Suprapubic skin (tissue), 4 donors: Measurements from ENCODE around the gene CCDC126. TPM values are rescaled to one million over a fixed set of nuclear protein-coding genes. Genes with fewer than 3 reads are reported as not detected.

ENCODE experiments used
- DNase-seq, 2 donors: peaks; one replicate each; pipeline ENCODE4 v3.0.0-alpha.2; 2019; ENCODE audit warnings: low spot score in 2 of 2
- H3K27ac ChIP-seq: fragments of 200-600 bp; sonication (generic); one replicate; pipeline ENCODE4 v1.5.1; 2019
- H3K27me3 ChIP-seq: fragments of 200-600 bp; sonication (generic); one replicate; pipeline ENCODE4 v1.5.1; 2019
- H3K36me3 ChIP-seq: fragments of 200-600 bp; sonication (generic); one replicate; pipeline ENCODE4 v1.5.1; 2019
- H3K4me1 ChIP-seq: fragments of 200-600 bp; sonication (generic); one replicate; pipeline ENCODE4 v1.5.1; 2019
- H3K4me3 ChIP-seq: fragments of 200-600 bp; sonication (generic); one replicate; pipeline ENCODE4 v1.5.1; 2019; ENCODE audit warnings: mild to moderate bottlenecking
- H3K9me3 ChIP-seq: fragments of 200-600 bp; sonication (generic); one replicate; pipeline ENCODE4 v1.5.1; 2019
- EP300 ChIP-seq: sonication (generic); formaldehyde crosslinking; IDR thresholded peaks from one replicate; pipeline ENCODE4 v1.6.1; 2017; ENCODE audit warnings: antibody characterized with exemption
- POLR2A ChIP-seq, 2 donors: fragments of 450-650 bp; IDR thresholded peaks; one replicate each; pipeline ENCODE4 v1.6.1; 2017; ENCODE audit warnings: antibody characterized with exemption in 2 of 2, mild to moderate bottlenecking in 2 of 2, moderate library complexity in 2 of 2
- POLR2AphosphoS5 ChIP-seq, 3 donors: sonication (generic); formaldehyde crosslinking; IDR thresholded peaks; one replicate each; pipeline ENCODE4 v1.6.1; 2017; ENCODE audit warnings: antibody characterized with exemption in 3 of 3
- WGBS: methylation state at CpG from one replicate; pipeline ENCODE4 v1.1.5; 2018; 5-methylcytosine and 5-hydroxymethylcytosine counted together
- total RNA-seq, 4 donors: library from RNA; depleted of rRNA; stranded (reverse); fragments of >200 nt; gene quantifications; one replicate each; pipeline ENCODE4 v1.1.0, GENCODE V29; 2016
- TF ChIP-seq, protein P1 (sequence below), 2 donors: fragments of 200-600 bp in 1 of 2; fragments of 450-650 bp in 1 of 2; sonication (generic) in 1 of 2; IDR thresholded peaks; one replicate each; pipeline ENCODE4 v1.5.1; 2016 to 2019; ENCODE audit warnings: antibody characterized with exemption in 2 of 2, mild to moderate bottlenecking in 1 of 2, moderate library complexity in 1 of 2

CCDC126 gene
- total RNA-seq, 4 donors from 2014 or later = 7.1 to 25.4 (median 11.5) TPM

GRCh38 chr7:23628370-23628769 lies 31.2 kb downstream of the CCDC126 start:
- no peak for TF ChIP-seq POLR2AphosphoS5 (IDR thresholded peaks at IDR 0.05)
- TF ChIP-seq, protein P1, sequence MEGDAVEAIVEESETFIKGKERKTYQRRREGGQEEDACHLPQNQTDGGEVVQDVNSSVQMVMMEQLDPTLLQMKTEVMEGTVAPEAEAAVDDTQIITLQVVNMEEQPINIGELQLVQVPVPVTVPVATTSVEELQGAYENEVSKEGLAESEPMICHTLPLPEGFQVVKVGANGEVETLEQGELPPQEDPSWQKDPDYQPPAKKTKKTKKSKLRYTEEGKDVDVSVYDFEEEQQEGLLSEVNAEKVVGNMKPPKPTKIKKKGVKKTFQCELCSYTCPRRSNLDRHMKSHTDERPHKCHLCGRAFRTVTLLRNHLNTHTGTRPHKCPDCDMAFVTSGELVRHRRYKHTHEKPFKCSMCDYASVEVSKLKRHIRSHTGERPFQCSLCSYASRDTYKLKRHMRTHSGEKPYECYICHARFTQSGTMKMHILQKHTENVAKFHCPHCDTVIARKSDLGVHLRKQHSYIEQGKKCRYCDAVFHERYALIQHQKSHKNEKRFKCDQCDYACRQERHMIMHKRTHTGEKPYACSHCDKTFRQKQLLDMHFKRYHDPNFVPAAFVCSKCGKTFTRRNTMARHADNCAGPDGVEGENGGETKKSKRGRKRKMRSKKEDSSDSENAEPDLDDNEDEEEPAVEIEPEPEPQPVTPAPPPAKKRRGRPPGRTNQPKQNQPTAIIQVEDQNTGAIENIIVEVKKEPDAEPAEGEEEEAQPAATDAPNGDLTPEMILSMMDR (IDR thresholded peaks at IDR 0.05) = no peak
- no peak for TF ChIP-seq POLR2A (IDR thresholded peaks at IDR 0.05)
- Histone ChIP-seq H3K4me3 (no peak overlapping the region), H3K36me3 (no peaks in the 10 kb centered on the region), H3K27me3 (no peaks in the 10 kb centered on the region), H3K27ac (no peak overlapping the region), H3K9me3 (no peaks in the 10 kb centered on the region), H3K4me1 (no peaks in the 10 kb centered on the region)
- no peak for DNase-seq
- WGBS = 83% methylated on average over 2 of the region's 2 CpGs

DNA sequence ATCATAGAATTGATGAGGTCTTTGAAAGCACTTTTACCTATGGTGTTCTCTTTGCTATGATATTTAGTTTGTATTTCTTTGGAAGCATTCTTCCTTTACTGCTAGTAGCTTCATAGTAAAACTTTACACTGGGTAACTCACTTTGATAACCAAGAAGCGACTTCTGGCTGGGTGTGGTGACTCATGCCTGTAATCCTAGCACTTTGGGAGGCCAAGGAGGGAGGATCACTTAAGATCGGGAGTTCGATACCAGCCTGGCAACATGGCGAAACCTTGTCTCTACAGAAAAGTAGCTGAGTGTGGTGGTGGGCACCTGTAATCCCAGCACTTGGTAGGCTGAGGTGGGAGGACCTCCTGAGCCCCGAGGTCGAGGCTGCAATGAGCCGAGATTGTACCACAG lies 36.2 kb downstream of the CCDC126 start:
- TF ChIP-seq POLR2AphosphoS5 (IDR thresholded peaks at IDR 0.05) (no peak), EP300 (no peak), POLR2A (IDR thresholded peaks at IDR 0.05) (no peak)
- TF ChIP-seq, protein P1 (IDR thresholded peaks at IDR 0.05) = no peak
- Histone ChIP-seq H3K27ac (no peak overlapping the region), H3K4me3 (no peak overlapping the region), H3K27me3 (no peaks in the 10 kb centered on the region), H3K9me3 (no peaks in the 10 kb centered on the region), H3K4me1 (no peaks in the 10 kb centered on the region), H3K36me3 (no peaks in the 10 kb centered on the region)
- DNase-seq = no peak
- 91% methylated on average over 7 of the region's 7 CpGs for WGBS

DNA sequence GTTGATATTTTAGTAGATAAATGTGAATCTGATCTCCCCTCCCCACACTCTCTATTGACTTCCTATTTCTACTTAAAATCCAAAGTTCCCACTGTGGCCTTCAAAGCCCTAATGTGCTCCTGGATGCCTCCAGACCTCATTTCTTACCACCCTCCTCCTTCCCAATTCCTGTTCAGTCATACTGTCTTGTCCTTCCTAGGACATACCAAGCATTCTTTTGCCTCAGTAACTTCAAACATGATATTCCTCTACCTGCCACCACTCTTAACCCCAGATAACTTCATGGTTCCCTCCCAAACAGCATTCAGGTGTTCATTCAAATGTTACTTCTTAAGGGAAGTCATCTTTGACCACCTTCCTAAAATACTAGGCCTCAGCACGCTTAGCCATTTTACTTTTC lies 48.6 kb downstream of the CCDC126 start:
- H3K27me3 ChIP-seq = no peaks in the 10 kb centered on the region
- no peaks in the 10 kb centered on the region for H3K4me1 ChIP-seq
- no peak overlapping the region for H3K27ac ChIP-seq
- TF ChIP-seq, protein P1 (IDR thresholded peaks at IDR 0.05) = no peak
- TF ChIP-seq POLR2AphosphoS5 (IDR thresholded peaks at IDR 0.05) (no peak), EP300 (no peak), POLR2A (IDR thresholded peaks at IDR 0.05) (no peak)
- H3K4me3 ChIP-seq = no peak overlapping the region
- no peaks in the 10 kb centered on the region for H3K9me3 ChIP-seq
- no peak for DNase-seq
- WGBS = 97% methylated on average over 1 of the region's 1 CpG
- no peaks in the 10 kb centered on the region for H3K36me3 ChIP-seq

GRCh38 chr7:23653942-23654341 lies 56.8 kb downstream of the CCDC126 start:
- no peak for DNase-seq
- no peaks in the 10 kb centered on the region for H3K4me1 ChIP-seq
- no peak overlapping the region for H3K4me3 ChIP-seq
- H3K27ac ChIP-seq = no peak overlapping the region
- no peaks in the 10 kb centered on the region for H3K9me3 ChIP-seq
- WGBS = 78% methylated on average over 5 of the region's 5 CpGs
- TF ChIP-seq EP300 = no peak
- no peak for TF ChIP-seq POLR2A (IDR thresholded peaks at IDR 0.05)
- TF ChIP-seq POLR2AphosphoS5 (IDR thresholded peaks at IDR 0.05) = no peak
- TF ChIP-seq, protein P1 (IDR thresholded peaks at IDR 0.05) = no peak
- H3K36me3 ChIP-seq = no peaks in the 10 kb centered on the region
- no peaks in the 10 kb centered on the region for H3K27me3 ChIP-seq

DNA sequence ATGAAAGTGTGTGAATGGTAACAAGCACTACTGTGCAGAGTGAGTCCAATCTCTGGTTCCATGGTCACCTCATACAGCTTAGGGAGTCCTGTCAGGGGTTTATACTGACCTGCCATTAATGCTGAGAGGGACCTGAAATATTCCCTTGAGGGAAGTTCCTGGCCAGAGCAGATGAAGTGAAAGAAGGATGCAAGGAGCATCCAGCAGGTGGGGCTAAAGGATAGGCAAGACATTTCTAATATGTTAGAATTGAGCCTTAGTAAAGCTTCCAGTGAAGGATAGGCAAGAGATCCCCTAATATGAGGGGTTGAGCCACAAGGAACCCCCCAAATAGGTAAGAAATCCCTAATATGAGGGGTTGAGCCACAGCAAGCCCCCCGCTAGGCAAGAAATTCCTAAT lies 57.3 kb downstream of the CCDC126 start:
- no peak overlapping the region for H3K27ac ChIP-seq
- DNase-seq = no peak
- no peaks in the 10 kb centered on the region for H3K27me3 ChIP-seq
- no peaks in the 10 kb centered on the region for H3K4me1 ChIP-seq
- 0% methylated on average over 1 of the region's 1 CpG for WGBS
- H3K4me3 ChIP-seq = no peak overlapping the region
- no peaks in the 10 kb centered on the region for H3K36me3 ChIP-seq
- TF ChIP-seq, protein P1 (IDR thresholded peaks at IDR 0.05) = no peak
- TF ChIP-seq POLR2A (IDR thresholded peaks at IDR 0.05) = no peak
- no peak for TF ChIP-seq EP300
- TF ChIP-seq POLR2AphosphoS5 (IDR thresholded peaks at IDR 0.05) = no peak
- H3K9me3 ChIP-seq = no peaks in the 10 kb centered on the region
